ENCODE measurements around the gene TMEM150A. TPM values are rescaled to one million over a fixed set of nuclear protein-coding genes. Genes with fewer than 3 reads are reported as not detected.

Gene TMEM150A
- total RNA-seq, 5 donors from 2014 or later (not counting 1 experiment from before 2014, with no cell fraction given): 8.4 to 17.1 (median 16.2) TPM

- no peaks in the 10 kb centered on the region for H3K9me3 Mint-ChIP-seq
- H3K27ac ChIP-seq (ENCODE audit: low read length): no peak overlapping the region
- ChIA-PET POLR2A (interaction anchor here in 1 of 2 donors (0.6 kb wide), 1 partner anchor 38 kb away, joined by 4 read pairs; no protein-coding TSS in a partner anchor), CTCF (interaction anchor here (0.5 to 1.9 kb wide), 6 partner anchors 93 to 626 kb away, joined by 3 to 6 read pairs (median 4); partner anchors contain the start of gene ELMOD3 (in 1 of the 2))
- no peak for ATAC-seq (replicated peaks in 1 of 4)
- H3K4me3 Mint-ChIP-seq: no peak overlapping the region
- peaks cover 44% of the 10 kb centered on the region for H3K36me3 Mint-ChIP-seq
- H3K27me3 Mint-ChIP-seq: no peaks in the 10 kb centered on the region
- H3K36me3 ChIP-seq (ENCODE audit: control insufficient read depth in 2 of 2, extremely low read depth in 1 of 2, insufficient read depth in 1 of 2, low read length in 1 of 2): peaks cover 0 to 69% of the 10 kb centered on the region in 2 donors
- no peaks in the 10 kb centered on the region for H3K9me3 ChIP-seq
- no peak overlapping the region for H3K4me3 ChIP-seq (ENCODE audit: control insufficient read depth in 1 of 2, extremely low read depth in 1 of 2, low read length in 1 of 2)
- peaks cover 11 to 20% (median 16%) of the 10 kb centered on the region in 3 donors for H3K4me1 Mint-ChIP-seq
- no peak for DNase-seq
- H3K27me3 ChIP-seq (replicated peaks in 1 of 2; ENCODE audit: control insufficient read depth in 2 of 2, extremely low read depth in 1 of 2, insufficient read depth in 2 of 2, low read length in 1 of 2): no peaks in the 10 kb centered on the region
- no CpG with 5 or more reads among the region's 3 CpGs for WGBS (ENCODE audit: insufficient coverage)
- no peaks in the 10 kb centered on the region for H3K4me1 ChIP-seq (ENCODE audit: control insufficient read depth in 1 of 2, extremely low read depth in 1 of 2, insufficient read depth in 2 of 2, low read length in 2 of 2)
- no peak overlapping the region for H3K27ac Mint-ChIP-seq
These were observed 47.4 kb downstream of the TMEM150A start for GRCh38 chr2:85554980-85555612.

- ChIA-PET POLR2A (no interaction called here), CTCF (interaction anchor here (0.5 to 6.7 kb wide), 6 partner anchors 15 to 145 kb away, joined by 3 to 65 read pairs (median 10); partner anchors contain the start of genes MAT2A (in 1 of the 2) and SH2D6 (in 1 of the 2))
- Mint-ChIP-seq H3K4me3 (no peak overlapping the region), H3K36me3 (peaks cover 51% of the 10 kb centered on the region), H3K4me1 (peaks cover 0 to 6% (median 4%) of the 10 kb centered on the region in 3 donors), H3K27me3 (no peaks in the 10 kb centered on the region), H3K9me3 (no peaks in the 10 kb centered on the region), H3K27ac (no peak overlapping the region)
- no CpG with 5 or more reads among the region's 6 CpGs for WGBS (ENCODE audit: insufficient coverage)
- Histone ChIP-seq H3K9me3 (no peaks in the 10 kb centered on the region), H3K36me3 (ENCODE audit: control insufficient read depth in 2 of 2, extremely low read depth in 1 of 2, insufficient read depth in 1 of 2, low read length in 1 of 2) (peaks cover 0 to 72% of the 10 kb centered on the region in 2 donors), H3K27ac (ENCODE audit: low read length) (no peak overlapping the region), H3K4me1 (ENCODE audit: control insufficient read depth in 1 of 2, extremely low read depth in 1 of 2, insufficient read depth in 2 of 2, low read length in 2 of 2) (no peaks in the 10 kb centered on the region), H3K4me3 (ENCODE audit: control insufficient read depth in 1 of 2, extremely low read depth in 1 of 2, low read length in 1 of 2) (no peak overlapping the region), H3K27me3 (replicated peaks in 1 of 2; ENCODE audit: control insufficient read depth in 2 of 2, extremely low read depth in 1 of 2, insufficient read depth in 2 of 2, low read length in 1 of 2) (no peaks in the 10 kb centered on the region)
- no peak for DNase-seq
- ATAC-seq (replicated peaks in 1 of 4): no peak
These were observed 49.3 kb downstream of the TMEM150A start for GRCh38 chr2:85553184-85553583.

- Histone ChIP-seq H3K9me3 (no peaks in the 10 kb centered on the region), H3K27ac (ENCODE audit: low read length) (no peak overlapping the region), H3K27me3 (replicated peaks in 1 of 2; ENCODE audit: control insufficient read depth in 2 of 2, extremely low read depth in 1 of 2, insufficient read depth in 2 of 2, low read length in 1 of 2) (no peaks in the 10 kb centered on the region), H3K4me3 (ENCODE audit: control insufficient read depth in 1 of 2, extremely low read depth in 1 of 2, low read length in 1 of 2) (no peak overlapping the region), H3K36me3 (ENCODE audit: control insufficient read depth in 2 of 2, extremely low read depth in 1 of 2, insufficient read depth in 1 of 2, low read length in 1 of 2) (peaks cover 0 to 64% of the 10 kb centered on the region in 2 donors), H3K4me1 (ENCODE audit: control insufficient read depth in 1 of 2, extremely low read depth in 1 of 2, insufficient read depth in 2 of 2, low read length in 2 of 2) (no peaks in the 10 kb centered on the region)
- POLR2A ChIA-PET: interaction anchor here (0.5 to 1.1 kb wide), 5 partner anchors 12 to 204 kb away, joined by 3 to 6 read pairs (median 5); no protein-coding TSS in a partner anchor
- H3K4me3 Mint-ChIP-seq: no peak overlapping the region
- DNase-seq (peak; percentile 74 to 93 (median 87)), ATAC-seq (replicated peaks in 1 of 4) (peak; percentile 91 to 97 (median 93))
- CTCF ChIA-PET: interaction anchor here (0.5 to 6.7 kb wide), 22 partner anchors 9 to 286 kb away, joined by 3 to 65 read pairs (median 6); partner anchors contain the start of genes SH2D6 (in 2 of the 2), ELMOD3 (in 1 of the 2), GGCX (in 1 of the 2) and MAT2A (in 1 of the 2)
- WGBS (ENCODE audit: insufficient coverage): 83% methylated on average over 2 of the region's 9 CpGs
- H3K27me3 Mint-ChIP-seq: no peaks in the 10 kb centered on the region
- H3K9me3 Mint-ChIP-seq: no peaks in the 10 kb centered on the region
- peak overlapping the region; percentile 39 for H3K27ac Mint-ChIP-seq
- H3K36me3 Mint-ChIP-seq: peaks cover 53% of the 10 kb centered on the region
- peaks cover 0 to 4% (median 4%) of the 10 kb centered on the region in 3 donors for H3K4me1 Mint-ChIP-seq
These were observed 50.5 kb downstream of the TMEM150A start for GRCh38 chr2:85551698-85552678.

- WGBS (ENCODE audit: insufficient coverage): 92% methylated on average over 9 of the region's 10 CpGs
- Histone ChIP-seq H3K27ac (ENCODE audit: low read length) (no peak overlapping the region), H3K4me3 (ENCODE audit: control insufficient read depth in 1 of 2, extremely low read depth in 1 of 2, low read length in 1 of 2) (no peak overlapping the region), H3K4me1 (ENCODE audit: control insufficient read depth in 1 of 2, extremely low read depth in 1 of 2, insufficient read depth in 2 of 2, low read length in 2 of 2) (no peaks in the 10 kb centered on the region), H3K36me3 (ENCODE audit: control insufficient read depth in 2 of 2, extremely low read depth in 1 of 2, insufficient read depth in 1 of 2, low read length in 1 of 2) (peaks cover 0 to 66% of the 10 kb centered on the region in 2 donors), H3K9me3 (no peaks in the 10 kb centered on the region), H3K27me3 (replicated peaks in 1 of 2; ENCODE audit: control insufficient read depth in 2 of 2, extremely low read depth in 1 of 2, insufficient read depth in 2 of 2, low read length in 1 of 2) (no peaks in the 10 kb centered on the region)
- POLR2A ChIA-PET: interaction anchor here in 1 of 2 donors (1.2 kb wide), 1 partner anchor 11 kb away, joined by 4 read pairs; the partner anchor contains the start of gene GGCX
- Mint-ChIP-seq H3K9me3 (no peaks in the 10 kb centered on the region), H3K27me3 (no peaks in the 10 kb centered on the region), H3K4me1 (peaks cover 0 to 4% (median 4%) of the 10 kb centered on the region in 3 donors), H3K4me3 (no peak overlapping the region), H3K27ac (no peak overlapping the region), H3K36me3 (peaks cover 46% of the 10 kb centered on the region)
- CTCF ChIA-PET: interaction anchor here (0.5 to 6.7 kb wide), 14 partner anchors 10 to 600 kb away, joined by 3 to 65 read pairs (median 6); partner anchors contain the start of genes SH2D6 (in 2 of the 2) and MAT2A (in 1 of the 2)
- DNase-seq (peak in 1 of 35 experiments; percentile 2), ATAC-seq (replicated peaks in 1 of 4) (no peak)
These were observed 52.0 kb downstream of the TMEM150A start for GRCh38 chr2:85550486-85550885.

- H3K36me3 ChIP-seq (ENCODE audit: control insufficient read depth in 2 of 2, extremely low read depth in 1 of 2, insufficient read depth in 1 of 2, low read length in 1 of 2): peaks cover 0 to 65% of the 10 kb centered on the region in 2 donors
- Mint-ChIP-seq H3K4me3 (no peak overlapping the region), H3K27me3 (no peaks in the 10 kb centered on the region), H3K27ac (peak overlapping the region in 1 of 2 donors; percentile 16), H3K4me1 (peaks cover 0 to 4% (median 4%) of the 10 kb centered on the region in 3 donors), H3K9me3 (no peaks in the 10 kb centered on the region), H3K36me3 (peaks cover 41% of the 10 kb centered on the region)
- POLR2A ChIA-PET: interaction anchor here (0.5 to 0.6 kb wide), 3 partner anchors 79 to 164 kb away, joined by 3 to 5 read pairs (median 3); no protein-coding TSS in a partner anchor
- H3K27ac ChIP-seq (ENCODE audit: low read length): no peak overlapping the region
- H3K27me3 ChIP-seq (replicated peaks in 1 of 2; ENCODE audit: control insufficient read depth in 2 of 2, extremely low read depth in 1 of 2, insufficient read depth in 2 of 2, low read length in 1 of 2): no peaks in the 10 kb centered on the region
- H3K4me1 ChIP-seq (ENCODE audit: control insufficient read depth in 1 of 2, extremely low read depth in 1 of 2, insufficient read depth in 2 of 2, low read length in 2 of 2): no peaks in the 10 kb centered on the region
- ATAC-seq (replicated peaks in 1 of 4) (no peak), DNase-seq (no peak)
- CTCF ChIA-PET: interaction anchor here (0.6 to 6.7 kb wide), 11 partner anchors 11 to 248 kb away, joined by 3 to 65 read pairs (median 7); partner anchors contain the start of genes SH2D6 (in 2 of the 2) and MAT2A (in 1 of the 2)
- 92% methylated on average over 4 of the region's 4 CpGs for WGBS (ENCODE audit: insufficient coverage)
- no peak overlapping the region for H3K4me3 ChIP-seq (ENCODE audit: control insufficient read depth in 1 of 2, extremely low read depth in 1 of 2, low read length in 1 of 2)
- no peaks in the 10 kb centered on the region for H3K9me3 ChIP-seq
These were observed 52.7 kb downstream of the TMEM150A start for GRCh38 chr2:85549826-85550225.

All from T-cell (primary cell).